A673 (cell line): ENCODE measurements around the gene TMEM178B.
"Not testable (repeated sequence)": the region's sequence is repeated elsewhere in the genome, so short reads cannot be mapped to it uniquely, and the experiment has no call there.

ENCODE experiments used
- CTCF ChIP-seq: fragments of 300-800, 200-600 bp; sonication (generic); conservative IDR thresholded peaks from 2 replicates; pipeline ENCODE4 v1.5.1; 2017; ENCODE audit warnings: low read depth, mild to moderate bottlenecking, antibody characterized with exemption, low read length, moderate library complexity, mixed read lengths
- EZH2 ChIP-seq: fragments of 200-600 bp; sonication (generic); IDR thresholded peaks from 2 replicates; pipeline ENCODE4 v1.6.1; 2017; ENCODE audit warnings: borderline replicate concordance, low read depth, mild to moderate bottlenecking, mixed read lengths, antibody characterized with exemption, low read length; ENCODE audit not compliant: poor library complexity, severe bottlenecking

DNA sequence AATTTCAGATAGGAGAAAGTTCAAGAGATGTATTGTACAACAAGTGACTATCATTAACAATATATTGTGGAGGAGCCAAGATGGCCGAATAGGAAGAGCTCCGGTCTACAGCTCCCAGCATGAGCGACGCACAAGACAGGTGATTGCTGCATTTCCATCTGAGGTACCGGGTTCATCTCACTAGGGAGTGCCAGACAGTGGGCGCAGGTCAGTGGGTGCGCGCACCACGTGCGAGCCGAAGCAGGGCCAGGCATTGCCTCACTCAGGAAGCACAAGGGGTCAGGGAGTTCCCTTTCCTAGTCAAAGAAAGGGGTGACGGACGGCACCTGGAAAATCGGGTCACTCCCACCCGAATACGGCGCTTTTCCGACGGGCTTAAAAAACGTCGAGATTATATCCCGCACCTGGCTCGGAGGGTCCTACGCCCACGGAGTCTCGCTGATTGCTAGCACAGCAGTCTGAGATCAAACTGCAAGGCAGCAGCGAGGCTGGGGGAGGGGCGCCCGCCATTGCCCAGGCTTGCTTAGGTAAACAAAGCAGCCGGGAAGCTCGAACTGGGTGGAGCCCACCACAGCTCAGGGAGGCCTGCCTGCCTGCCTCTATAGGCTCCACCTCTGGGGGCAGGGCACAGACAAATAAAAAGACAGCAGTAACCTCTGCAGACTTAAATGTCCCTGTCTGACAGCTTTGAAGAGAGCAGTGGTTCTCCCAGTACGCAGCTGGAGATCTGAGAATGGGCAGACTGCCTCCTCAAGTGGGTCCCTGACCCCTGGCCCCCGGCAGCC, 41.1 kb upstream of the TMEM178B start:
- not testable (repeated sequence) for TF ChIP-seq EZH2, CTCF
